Activated CD4-positive, alpha-beta T cell treated with anti-CD3 and anti-CD28 coated beads, Interleukin-2, amount 50 U/mL, for 24 hours (primary cell): ENCODE measurements around the gene CDT1.
"Not testable (repeated sequence)": the region's sequence is repeated elsewhere in the genome, so short reads cannot be mapped to it uniquely, and the experiment has no call there.

Experiments
- DNase-seq, 2 donors: peaks; one replicate each; pipeline ENCODE4 v3.0.0-alpha.2; 2020; ENCODE audit warnings: low read depth in 1 of 2, low spot score in 1 of 2

Gene CDT1

DNA sequence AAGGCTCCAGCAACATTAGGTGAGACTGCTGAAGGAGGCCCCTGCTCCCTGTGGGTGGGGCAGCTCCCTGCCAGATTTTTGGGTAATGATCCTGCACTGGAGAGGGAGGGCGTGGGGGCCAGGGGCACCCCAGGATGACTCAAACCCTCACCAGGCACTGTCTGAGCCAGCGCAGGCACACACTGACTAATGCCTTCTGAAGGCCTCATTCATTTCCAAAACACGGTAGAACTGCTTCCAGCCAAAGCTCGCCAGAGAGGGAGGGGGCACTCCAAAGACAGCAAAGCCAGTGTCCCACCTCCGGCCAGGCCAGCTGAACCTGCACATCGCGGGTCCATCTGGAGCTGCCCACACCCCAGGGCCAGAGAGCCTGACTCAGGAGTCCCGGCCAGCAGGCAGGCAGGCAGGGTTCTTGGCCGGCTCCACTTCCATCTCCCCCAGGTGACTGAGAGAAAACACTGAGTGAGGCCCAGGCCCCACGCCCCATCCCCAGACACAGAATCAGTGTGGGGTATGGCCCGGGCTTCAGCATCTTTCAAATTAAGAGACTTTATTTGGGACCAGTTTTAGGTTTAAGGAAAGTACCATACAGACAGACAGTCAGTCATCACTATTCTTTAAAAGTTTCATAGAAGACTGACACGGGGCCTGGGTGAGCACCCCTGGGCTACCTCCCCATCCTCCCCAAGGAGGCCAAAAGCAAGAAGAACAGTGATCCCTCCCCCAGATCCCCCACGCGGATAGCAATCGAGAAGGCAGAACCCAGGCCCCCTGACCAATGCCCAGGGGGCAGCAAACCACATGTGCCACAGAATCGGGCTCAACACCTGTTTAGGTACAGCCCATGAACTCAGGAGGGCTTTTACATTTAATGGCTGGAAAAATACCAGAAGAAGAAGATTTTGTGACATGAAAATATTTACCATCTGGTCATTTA is 20.9 kb upstream of the CDT1 start:
- DNase-seq, result peak; percentile 65 to 79

DNA sequence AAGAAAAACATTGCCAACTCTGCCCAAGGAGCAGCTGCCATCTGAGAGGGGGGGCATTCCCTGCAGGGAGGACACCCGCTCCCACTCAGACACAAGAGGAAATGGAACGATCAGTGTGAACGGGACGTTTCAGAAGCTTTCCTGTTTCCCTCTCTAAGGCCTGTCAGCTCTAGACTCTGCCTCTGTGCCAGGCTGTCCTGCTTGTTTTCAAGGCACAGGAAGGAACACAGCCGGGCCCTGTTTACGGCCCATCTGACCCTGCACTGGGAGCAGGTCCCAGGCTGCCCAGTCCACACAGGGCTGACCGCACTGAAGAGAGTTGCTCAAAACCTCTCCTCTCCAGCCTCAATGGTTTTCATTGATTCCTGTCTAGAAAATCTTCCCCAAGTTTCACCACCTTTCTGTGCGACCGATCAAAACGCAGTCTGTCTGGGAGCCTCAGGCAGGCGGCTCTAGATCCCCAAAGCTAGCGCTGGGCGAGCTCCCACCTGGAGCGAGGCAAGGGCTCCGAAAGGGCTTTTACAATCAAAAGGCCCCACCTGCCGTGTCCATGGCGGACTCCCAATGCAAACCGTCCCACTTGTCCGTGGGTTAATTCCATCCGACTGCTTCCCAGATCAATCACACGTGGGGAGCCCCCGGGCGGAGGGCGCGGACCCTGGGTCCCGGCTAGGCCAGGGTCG is 20.1 kb upstream of the CDT1 start:
- DNase-seq, result no peak

DNA sequence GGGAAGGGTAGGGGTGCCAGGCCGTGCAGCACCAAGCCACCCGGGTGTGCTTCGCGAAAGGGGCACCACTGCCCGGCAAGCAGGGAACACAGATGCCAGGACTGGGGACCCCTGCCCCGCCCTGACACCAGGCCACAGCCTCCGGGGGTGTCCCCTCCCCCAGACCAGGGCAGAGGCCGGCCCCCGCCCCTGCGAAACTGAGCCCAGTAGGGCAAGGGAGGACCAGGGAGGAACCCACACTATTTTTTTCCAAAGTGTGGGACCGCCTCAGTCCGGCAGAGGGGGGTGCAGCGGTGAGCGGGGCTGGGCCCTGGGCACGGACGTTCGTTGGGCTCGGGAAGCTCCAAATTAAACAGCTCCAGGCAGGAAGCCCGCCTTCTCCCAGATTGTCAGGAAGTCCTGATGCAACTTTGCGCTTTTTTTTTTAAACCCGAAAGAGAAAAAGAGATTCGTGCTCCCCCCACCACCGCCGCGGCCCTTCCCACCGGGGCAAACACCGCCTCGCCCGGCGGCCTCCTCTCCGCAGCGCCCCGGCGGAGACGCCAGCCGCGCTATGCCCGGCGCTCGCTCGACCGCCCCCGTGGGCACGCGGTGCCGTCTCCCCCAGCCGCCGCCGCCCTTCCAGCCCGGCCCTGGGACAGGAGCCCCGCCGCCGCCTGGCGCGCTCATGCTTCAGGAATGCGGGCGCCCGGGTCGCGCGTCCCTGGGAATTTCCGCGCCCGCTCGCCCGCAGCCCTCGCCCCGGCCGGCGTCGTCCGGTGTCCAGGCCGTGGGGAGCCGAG is 19.3 kb upstream of the CDT1 start:
- DNase-seq, result no peak

DNA sequence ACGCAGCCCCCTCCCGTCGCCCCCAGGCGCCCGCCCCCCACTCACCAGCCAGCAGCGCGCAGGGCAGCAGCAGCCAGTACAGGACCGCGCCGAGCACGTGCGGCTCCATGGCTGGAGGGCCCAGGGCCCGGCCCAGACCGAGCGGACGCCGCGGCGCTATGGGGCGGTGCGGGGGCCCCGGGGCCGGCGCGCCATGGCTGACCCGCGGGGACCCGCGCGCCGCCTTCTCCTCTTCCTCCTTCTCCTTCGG is 18.8 kb upstream of the CDT1 start:
- no peak for DNase-seq

DNA sequence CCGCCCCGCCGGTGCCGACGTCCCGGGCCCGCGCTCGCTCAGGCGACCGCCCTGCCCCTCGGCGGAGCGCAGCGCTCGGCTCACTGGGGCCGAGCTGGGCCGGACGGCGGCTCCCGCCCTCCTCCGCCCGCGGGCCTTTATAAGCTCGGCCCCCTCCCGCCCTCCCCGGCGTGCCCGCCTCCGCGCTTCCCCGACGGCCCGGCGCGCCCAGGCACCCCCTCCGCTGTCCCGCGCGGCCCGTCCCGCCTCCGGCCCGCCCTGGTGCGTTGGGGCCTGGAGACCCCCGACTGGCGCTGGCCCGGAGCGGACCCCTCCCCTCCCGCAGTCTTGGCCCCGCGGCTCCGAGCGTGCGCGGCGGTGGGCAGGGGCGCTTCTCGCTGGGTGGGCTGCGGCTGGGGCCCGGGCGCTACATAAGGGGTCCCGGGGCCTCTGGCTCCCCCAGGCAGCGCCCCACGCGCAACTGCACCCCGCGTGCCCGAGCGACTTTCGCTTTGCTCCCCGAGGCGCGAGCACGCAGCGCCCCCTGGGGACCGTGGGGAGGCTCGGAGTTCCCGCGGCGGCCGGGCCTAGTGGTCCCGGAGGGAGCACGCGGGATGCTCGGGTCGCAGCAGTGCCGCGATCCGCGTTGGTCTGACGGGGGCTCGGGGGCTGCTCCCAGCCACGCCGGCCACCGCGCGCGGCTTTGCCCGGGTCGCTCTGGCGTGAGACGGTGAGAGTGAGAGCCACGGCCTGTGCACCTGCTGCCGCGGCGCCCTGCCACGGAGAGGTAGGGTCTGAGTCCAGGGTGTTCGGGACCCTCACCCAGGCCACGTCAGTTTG is 18.3 kb upstream of the CDT1 start, which contains the start of gene PIEZO1:
Gene PIEZO1 (minus strand): TSS at position 115 of the 819 bp plus-strand sequence. CDS start 256 bp downstream, outside the sequence.
- peak; percentile 68 to 69 for DNase-seq

DNA sequence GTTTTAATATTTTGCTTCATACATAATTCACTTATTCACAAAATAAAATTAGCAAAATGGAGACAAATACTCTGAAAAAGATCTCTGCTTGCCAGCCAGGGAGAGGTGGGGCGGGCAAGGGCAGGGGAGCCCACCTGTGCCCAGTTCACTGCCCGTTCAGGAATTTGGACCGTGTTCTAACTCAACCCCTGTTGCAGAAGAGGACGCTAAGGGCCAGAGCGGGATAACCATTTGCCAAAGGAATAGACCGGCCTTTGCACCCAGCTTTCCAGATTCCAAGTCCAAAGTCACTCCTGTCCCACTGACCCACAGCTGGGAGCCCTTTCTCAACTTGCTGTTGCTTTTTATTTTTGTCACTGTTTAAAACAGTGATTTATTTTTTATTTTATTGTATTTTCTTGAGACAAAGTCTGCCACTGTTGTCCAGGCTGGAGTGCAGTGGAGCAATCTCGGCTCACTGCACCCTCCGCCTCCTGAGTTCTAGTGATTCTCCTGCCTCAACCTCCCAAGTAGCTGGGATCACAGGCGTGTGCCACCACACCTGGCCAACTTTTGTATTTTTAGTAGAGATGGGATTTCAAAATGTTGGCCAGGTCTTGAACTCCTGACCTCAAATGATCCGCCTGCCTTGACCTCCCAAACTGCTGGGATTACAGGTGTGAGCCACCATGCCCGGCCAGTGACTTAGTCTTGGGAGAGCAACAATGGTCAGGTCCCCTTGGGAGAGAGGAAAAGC is 15.8 kb upstream of the CDT1 start:
- no peak for DNase-seq

DNA sequence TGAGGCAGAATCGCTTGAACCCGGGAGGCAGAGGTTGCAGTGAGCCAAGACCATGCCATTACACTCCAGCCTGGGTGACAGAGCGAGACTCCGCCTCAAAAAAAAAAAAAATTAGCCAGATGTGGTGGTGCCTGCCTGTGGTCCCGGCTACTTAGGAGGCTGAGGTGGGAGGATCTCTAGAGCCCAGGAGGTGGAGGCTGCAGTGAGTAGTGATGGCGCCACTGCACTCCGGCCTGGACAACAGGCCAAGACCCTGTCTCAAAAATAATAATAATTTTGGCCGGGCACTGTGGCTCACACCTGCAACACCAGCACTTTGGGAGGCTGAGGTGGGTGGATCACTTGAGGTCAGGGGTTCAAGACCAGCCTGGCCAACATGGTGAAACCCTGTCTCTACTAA is 14.8 kb upstream of the CDT1 start:
- not testable (repeated sequence) for DNase-seq

DNA sequence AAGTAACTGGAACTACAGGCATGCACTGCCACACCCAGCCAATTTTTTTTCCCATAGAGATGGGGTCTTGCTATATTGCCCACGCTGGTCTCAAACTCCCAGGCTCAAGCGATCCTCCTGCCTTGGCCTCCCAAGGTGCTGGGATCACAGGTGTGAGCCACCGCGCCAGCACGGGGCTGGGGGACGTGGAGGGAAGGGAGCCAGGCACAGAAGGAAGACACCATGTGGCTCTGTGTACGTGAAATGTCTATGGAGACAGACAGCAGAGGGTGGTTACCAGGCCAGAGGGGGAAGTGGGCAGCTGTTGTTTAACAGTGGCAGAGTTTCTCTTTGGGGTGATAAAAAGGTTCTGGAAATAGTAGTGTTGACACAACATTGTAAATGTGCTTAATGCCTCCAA is 14.0 kb upstream of the CDT1 start:
- no peak for DNase-seq

DNA sequence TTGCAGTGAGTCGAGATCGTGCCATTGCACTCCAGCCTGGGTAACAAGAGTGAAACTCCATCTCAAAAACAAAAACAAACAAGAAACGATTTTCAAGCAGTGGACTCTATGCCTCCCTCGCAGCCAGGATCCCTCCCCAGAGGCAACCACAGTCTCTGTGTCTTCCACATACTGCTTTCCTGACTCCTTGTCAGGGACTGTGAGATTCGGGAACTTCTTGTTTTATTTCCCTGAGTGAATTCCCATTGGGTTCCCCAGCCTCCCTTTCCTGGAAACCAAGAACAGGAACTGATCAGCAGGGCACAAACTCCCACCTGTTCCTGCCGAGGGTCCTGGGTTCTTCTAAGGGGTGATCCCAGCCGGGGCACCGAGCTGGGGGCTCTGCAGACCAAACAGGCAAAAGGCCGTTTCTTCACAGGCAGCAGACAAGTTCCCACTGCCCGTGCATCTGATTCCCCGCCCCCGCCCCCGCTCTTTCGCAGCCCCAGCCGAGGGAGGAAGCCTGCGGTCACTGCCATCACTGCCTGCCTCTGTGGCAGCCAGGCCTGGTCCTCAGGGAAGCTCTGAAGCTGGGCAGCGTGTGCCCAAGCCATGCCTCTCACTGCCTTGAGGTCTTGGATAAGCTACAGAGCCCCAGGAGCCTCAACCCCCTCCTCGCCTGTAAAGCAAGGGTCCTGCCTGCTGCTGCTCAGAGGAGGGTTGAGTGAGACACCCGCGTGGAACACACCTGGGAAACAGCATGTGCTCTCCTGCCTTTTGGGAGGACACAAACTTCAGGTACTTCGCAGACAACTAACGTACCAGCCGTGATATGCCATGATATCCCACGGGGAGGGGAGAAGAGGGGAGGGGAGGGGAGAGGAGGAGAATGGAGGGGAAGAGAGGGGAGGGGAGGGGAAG is 13.0 kb upstream of the CDT1 start:
- DNase-seq, result no peak

DNA sequence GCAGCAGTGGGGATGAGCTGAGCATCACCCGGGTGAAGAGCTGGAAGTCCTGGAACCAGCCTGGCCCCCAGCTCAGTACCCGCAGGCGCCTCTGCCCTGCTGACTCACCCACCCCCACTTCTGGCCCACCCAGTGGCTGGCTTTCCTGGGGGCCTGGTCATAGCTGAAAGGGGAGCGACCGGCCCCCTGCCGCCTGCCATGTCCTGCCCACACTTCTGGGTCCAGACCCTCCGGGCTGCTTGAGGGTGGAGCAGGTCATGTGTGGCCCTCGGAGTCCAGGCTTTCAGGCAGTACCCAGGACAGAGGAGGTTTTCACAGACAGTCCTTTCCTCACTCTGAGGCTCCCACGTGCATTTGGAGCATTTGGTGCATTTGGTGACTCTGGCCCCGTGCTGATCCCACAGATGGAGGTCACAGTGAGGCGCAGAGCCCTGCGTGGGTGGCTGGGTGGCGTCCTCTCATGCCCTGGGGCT is 11.5 kb upstream of the CDT1 start:
- no peak for DNase-seq

DNA sequence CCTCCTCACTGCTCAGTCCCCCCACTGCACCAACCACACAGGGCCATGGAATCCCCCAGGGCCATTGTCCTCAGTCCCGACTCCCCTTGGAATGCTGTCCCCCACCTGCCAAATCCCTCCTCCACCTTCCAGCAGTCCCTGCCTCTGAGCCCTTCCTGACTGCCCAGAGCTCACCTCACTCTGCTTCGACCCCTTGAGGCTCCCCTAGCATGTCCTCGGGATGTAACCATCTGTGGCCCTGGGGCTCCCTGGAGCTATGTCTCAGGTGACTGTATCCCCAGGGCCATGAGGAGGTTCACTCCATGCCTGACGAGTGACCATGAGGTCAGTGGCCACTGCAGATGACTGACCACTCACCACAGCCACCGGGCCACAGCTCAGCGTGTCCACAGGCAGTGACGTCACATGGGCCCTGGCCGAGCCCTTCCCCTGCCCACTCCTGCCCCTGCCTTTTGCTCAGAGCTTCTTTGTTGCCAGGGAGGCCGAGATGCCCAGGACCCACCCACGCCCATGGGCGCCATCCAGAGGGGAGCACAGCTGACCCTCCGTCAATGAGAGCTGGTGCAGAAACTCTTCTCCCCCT is 10.8 kb upstream of the CDT1 start:
- DNase-seq, result no peak

DNA sequence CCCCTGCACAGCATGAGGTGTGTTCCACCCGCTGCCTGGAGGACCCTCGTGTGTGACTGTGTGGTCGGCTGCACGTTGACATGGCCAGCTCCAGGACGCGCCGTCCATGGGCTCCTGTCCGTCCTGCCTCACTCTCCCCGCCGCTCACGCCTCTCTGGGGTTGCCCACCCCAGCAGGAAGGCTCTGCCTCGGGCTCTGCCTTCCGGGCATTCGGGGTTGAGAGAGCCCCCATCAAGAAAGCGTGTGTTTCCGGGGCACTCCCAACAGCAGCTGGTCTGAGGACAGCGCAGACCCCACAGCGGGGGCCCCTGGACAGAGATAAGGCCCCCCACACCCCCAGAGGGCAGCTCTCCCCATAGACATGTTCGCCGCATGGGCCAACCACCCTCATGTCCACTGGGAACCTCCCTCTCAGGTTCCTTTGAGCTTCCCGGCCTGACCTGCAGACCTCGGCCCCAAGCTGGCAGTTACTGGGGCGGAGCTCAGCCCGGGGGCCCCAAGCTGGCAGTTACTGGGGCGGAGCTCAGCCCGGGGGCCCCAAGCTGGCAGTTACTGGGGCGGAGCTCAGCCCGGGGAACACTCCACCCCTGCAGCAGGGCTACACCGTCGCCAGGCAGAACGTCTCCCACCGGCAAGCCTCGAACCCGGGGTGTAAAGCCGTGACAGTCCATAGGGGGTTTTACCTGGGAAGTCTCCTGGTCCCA is 10.2 kb upstream of the CDT1 start:
- no peak for DNase-seq

DNA sequence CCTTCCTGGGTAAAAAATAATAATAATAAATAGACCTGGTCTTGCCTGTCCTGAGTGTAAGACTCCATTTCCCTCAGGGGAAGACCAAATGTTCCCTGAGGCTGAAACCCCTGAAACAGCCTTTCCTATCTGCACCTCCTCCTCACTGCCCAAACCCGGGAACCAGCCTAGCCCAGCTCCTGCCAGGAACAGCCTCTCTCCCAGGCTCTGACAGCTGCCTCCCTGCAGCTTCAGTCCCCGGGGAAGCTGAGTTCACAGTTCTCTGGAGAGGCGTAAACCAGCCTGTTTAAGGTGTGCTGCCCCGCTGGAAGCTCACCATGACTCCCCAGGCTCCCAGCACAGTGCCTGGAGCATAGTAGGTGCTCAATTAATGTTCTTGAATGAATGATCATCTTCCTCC is 7.3 kb upstream of the CDT1 start:
- no peak for DNase-seq

DNA sequence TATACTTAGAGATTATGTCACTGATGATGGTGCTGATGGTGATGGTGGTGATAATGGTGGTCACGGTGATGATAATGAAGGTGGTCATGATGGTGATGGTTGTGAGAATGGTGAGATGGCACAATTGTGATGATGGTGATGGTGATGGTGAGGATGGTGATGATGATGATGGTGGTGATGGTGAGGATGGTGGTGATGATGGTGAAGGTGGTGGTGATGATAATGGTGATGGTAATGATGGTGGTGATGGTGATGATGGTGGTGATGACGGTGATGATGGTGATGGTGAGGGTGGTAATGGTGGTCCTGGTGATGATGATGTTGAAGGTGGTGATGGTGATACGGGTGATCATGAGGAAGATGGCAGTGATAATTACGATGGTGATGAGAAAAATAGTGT is 5.5 kb upstream of the CDT1 start:
- no peak for DNase-seq

DNA sequence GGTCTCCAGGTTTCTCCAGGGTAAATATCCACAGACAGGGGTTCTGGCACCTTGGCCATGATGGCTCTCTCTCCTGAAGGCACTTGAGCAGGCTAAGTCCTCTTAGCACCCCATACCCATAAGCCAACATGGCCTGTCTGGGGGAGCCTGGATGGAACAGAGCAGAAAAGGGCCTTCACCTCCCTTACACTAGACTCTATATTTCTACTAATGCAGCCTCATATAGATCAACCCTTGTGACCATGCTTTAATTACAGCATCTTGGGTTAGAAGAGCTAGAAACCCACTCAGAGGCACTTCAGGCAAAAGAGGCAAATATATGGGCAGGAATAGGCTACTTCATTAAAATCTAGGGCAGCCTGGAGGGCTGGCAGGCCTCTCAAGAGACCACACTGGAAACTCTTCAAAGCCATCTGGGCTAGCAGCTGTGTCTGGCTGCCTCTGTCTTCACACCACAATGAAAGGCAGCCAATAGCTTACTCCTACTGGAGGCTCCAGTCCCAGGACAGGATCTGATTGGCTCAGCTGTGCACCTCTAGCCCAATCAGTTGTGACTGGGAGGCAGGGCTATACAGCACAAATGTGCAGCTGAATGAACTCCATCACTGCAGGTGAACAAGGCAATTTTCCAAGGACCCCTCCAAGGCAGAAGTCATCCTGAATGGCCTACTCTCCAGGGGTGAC is 4.7 kb upstream of the CDT1 start:
- DNase-seq, result no peak

DNA sequence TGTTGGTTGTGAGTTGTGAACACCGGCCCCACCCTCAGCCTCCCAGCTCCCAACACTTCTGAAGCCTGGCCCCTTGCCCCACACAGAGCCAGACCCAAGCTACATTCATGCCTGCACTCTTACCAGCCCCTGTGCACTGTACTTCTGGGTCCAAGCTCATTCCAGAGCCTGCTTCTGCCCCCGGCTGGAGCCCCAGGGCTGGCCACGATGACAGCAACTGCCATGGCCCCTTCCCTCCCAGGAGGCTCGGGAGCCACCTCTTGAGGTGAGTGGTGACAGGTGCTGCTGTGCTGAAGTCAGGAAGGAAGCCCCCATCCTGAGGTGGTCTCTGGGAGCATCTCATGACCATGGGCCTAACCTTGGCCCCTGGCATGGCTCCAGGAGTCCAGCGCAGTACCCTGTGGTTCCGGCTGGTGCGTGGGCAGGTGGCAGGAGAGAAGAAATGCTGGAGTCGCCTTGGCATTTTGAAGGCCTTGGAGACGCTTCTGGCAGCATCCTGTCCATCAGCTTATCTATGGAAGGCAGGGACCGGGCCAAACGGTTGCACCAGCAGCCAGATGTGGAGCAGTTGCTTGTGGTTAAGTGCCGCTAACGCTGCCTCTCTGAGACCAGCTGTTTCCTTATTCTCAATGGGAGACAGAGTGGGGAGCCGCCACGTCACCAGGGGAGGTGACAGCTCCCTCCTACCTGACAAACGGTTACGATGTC is 3.9 kb upstream of the CDT1 start:
- DNase-seq, result no peak

DNA sequence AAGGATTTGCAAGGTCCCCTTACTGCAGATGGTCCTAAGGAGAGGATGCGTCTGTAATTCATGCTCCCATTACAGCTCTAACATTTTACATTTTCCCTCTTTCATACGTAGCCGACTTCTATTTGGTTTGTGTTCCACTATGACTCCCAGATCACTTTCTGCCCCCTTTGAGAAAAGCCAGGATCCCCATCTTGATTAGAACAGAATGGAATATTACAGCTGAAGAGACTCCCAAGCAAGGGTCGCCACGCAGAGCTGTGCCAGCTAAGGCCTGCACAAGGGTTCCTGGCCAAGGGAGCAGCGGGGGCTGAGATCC is 3.4 kb upstream of the CDT1 start:
- DNase-seq, result no peak
